Measurements from ENCODE around the gene SDC3. TPM values are rescaled to one million over a fixed set of nuclear protein-coding genes. Genes with fewer than 3 reads are reported as not detected.

Gene SDC3
- total RNA-seq, 4 donors from 2014 or later: 47.1 to 78.9 (median 64.2) TPM

DNA sequence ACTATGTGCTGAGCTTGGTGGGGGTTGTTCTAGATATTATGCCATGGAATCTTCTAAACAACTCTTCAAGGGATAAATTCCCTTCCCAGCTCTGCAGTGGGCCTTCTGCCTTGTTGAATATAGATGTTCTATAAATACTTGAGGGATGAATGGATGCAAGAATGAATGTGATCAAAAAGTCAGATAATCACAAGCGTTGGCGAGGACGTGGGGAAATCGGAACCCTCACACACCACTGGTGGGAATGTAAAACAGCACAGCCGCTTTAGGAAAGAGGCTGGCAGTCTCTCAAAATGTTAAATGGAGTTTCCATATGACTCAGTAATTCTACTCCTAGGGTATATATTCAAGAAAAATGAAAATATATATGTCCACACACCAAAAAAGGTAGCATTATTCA lies 19.0 kb downstream of the SDC3 start:
- peaks cover 0 to 84% (median 34%) of the 10 kb centered on the region in 4 donors for H3K4me1 ChIP-seq
- H3K9me3 ChIP-seq: no peaks in the 10 kb centered on the region
- no peaks in the 10 kb centered on the region for H3K36me3 ChIP-seq
- no peaks in the 10 kb centered on the region for H3K27me3 ChIP-seq
- H3K4me3 ChIP-seq: no peak overlapping the region
- H3K27ac ChIP-seq: peak overlapping the region in 3 of 4 donors; percentile 78 to 92 (median 91)
- WGBS, 2 donors: 87 to 89% methylated on average over 5 of the region's 5 CpGs
- DNase-seq (ENCODE audit: low spot score in 2 of 2): no peak
- TF ChIP-seq POLR2A (IDR thresholded peaks at IDR 0.05) (no peak), EP300 (IDR thresholded peaks at IDR 0.05) (no peak)
- TF ChIP-seq, protein P1, sequence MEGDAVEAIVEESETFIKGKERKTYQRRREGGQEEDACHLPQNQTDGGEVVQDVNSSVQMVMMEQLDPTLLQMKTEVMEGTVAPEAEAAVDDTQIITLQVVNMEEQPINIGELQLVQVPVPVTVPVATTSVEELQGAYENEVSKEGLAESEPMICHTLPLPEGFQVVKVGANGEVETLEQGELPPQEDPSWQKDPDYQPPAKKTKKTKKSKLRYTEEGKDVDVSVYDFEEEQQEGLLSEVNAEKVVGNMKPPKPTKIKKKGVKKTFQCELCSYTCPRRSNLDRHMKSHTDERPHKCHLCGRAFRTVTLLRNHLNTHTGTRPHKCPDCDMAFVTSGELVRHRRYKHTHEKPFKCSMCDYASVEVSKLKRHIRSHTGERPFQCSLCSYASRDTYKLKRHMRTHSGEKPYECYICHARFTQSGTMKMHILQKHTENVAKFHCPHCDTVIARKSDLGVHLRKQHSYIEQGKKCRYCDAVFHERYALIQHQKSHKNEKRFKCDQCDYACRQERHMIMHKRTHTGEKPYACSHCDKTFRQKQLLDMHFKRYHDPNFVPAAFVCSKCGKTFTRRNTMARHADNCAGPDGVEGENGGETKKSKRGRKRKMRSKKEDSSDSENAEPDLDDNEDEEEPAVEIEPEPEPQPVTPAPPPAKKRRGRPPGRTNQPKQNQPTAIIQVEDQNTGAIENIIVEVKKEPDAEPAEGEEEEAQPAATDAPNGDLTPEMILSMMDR (IDR thresholded peaks at IDR 0.05): no peak

DNA sequence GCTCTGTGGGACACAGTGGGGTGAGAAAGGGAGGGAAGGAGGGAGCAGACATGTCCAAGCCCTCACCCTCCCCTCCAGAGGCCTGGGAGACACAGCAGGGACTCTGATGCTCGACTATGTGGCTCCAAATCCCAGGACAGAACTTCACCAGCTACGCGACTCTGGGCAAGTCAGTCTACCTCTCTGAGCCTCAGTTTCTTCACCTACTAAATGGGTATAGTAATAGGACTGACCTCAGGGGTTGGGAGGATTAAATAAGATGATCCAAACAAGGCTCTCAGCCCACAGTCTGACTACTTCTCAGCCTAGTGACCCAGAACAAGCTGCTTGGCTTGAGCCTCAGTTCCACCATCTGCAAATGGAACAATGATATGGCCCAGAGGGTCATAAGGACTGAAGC lies 19.6 kb downstream of the SDC3 start:
- DNase-seq (ENCODE audit: low spot score in 2 of 2): no peak
- Histone ChIP-seq H3K27ac (peak overlapping the region; percentile 77 to 92 (median 84)), H3K4me3 (no peak overlapping the region), H3K27me3 (no peaks in the 10 kb centered on the region), H3K36me3 (no peaks in the 10 kb centered on the region), H3K4me1 (peaks cover 0 to 90% (median 34%) of the 10 kb centered on the region in 4 donors), H3K9me3 (no peaks in the 10 kb centered on the region)
- WGBS, 2 donors: 74 to 82% methylated on average over 3 of the region's 3 CpGs
- TF ChIP-seq, protein P1 (IDR thresholded peaks at IDR 0.05): no peak
- TF ChIP-seq EP300 (IDR thresholded peaks at IDR 0.05): no peak

DNA sequence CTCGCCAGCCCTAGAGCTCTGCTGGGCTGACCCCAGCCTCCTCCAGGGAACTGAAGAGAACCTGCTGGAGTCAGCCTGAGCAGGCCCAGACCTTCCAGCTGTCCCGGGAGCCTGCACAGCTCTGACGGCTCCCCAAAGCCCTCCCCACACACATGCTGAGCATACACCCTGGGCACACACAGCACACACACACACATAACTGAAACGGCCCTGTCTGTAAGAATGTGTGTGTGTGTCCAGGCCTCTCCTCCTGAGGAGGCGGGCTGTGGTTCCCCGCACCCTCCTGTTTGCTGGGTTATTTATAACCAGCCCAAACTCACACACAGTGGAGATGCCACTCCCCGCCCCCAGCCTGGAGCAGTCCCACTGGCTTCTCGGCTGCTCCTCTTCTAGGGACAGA lies 20.2 kb downstream of the SDC3 start:
- TF ChIP-seq, protein P1 (IDR thresholded peaks at IDR 0.05): no peak
- peak in 1 of 2 donors; percentile 23 for TF ChIP-seq POLR2A (IDR thresholded peaks at IDR 0.05)
- peak in 1 of 2 donors; percentile 73 for TF ChIP-seq EP300 (IDR thresholded peaks at IDR 0.05)
- no peaks in the 10 kb centered on the region for H3K27me3 ChIP-seq
- peak overlapping the region; percentile 77 to 92 (median 84) for H3K27ac ChIP-seq
- DNase-seq (ENCODE audit: low spot score in 2 of 2): no peak
- peaks cover 0 to 95% (median 36%) of the 10 kb centered on the region in 4 donors for H3K4me1 ChIP-seq
- H3K4me3 ChIP-seq: no peak overlapping the region
- 15 to 34% methylated on average over 5 to 8 of the region's 8 CpGs for WGBS, 2 donors
- no peaks in the 10 kb centered on the region for H3K9me3 ChIP-seq
- no peaks in the 10 kb centered on the region for H3K36me3 ChIP-seq

DNA sequence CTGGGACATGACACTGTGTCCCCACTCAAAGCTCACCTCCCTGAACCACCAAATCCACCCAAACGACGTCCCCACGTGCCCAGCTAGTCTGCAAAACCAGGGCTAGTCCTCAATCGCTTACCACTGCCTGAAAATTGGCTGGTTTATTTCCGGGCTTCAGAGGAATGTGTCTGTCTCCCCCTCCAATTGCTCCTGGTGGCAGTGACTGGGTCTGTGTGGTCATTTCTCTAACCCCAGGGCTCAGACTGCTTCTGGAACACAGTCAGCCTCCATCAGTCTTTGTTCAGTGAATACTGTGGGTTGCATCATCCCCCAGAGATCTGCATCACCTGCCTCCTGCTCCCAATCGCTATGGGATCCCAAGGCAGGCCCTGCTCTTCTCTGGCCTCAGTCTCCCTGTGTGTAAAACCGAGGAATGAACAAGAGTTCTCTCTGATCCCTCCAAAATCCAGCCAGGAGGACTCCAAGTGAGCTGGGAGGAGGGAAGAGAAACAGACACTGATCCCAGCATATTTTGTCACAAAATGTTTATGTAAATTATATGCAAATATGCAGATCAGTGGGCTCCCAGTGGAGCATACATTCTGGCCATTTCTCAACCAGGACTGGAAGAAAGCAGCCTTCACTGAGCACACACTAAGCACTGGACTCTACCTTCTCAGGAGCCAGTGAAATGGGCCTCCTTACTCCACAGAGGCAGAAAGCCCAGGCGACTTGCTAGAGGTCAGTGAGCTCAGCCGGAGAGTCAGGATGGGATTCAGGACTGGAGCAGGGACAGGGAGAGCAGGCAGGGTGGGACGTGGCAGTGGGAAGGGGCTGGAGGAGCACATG lies 20.9 kb downstream of the SDC3 start:
- no peak overlapping the region for H3K4me3 ChIP-seq
- H3K36me3 ChIP-seq: no peaks in the 10 kb centered on the region
- H3K27me3 ChIP-seq: no peaks in the 10 kb centered on the region
- peak overlapping the region; percentile 77 to 92 (median 84) for H3K27ac ChIP-seq
- TF ChIP-seq EP300 (IDR thresholded peaks at IDR 0.05) (no peak), POLR2A (IDR thresholded peaks at IDR 0.05) (no peak)
- TF ChIP-seq, protein P1 (IDR thresholded peaks at IDR 0.05): no peak
- H3K4me1 ChIP-seq: peaks cover 0 to 95% (median 33%) of the 10 kb centered on the region in 4 donors
- WGBS, 2 donors: 46 to 61% methylated on average over 10 of the region's 10 CpGs
- DNase-seq (ENCODE audit: low spot score in 2 of 2): no peak
- no peaks in the 10 kb centered on the region for H3K9me3 ChIP-seq

GRCh38 chr1:30886710-30887428 lies 21.7 kb downstream of the SDC3 start:
- peaks cover 0 to 95% (median 32%) of the 10 kb centered on the region in 4 donors for H3K4me1 ChIP-seq
- H3K27ac ChIP-seq: peak overlapping the region; percentile 77 to 92 (median 84)
- 76 to 81% methylated on average over 7 to 9 of the region's 12 CpGs for WGBS, 2 donors

More at GRCh38 chr1:30886710-30887428, 21.7 kb downstream of the SDC3 start:
- Histone ChIP-seq H3K4me3 (no peak overlapping the region), H3K9me3 (no peaks in the 10 kb centered on the region), H3K27me3 (no peaks in the 10 kb centered on the region), H3K36me3 (no peaks in the 10 kb centered on the region)
- DNase-seq (ENCODE audit: low spot score in 2 of 2): no peak
- TF ChIP-seq POLR2A (IDR thresholded peaks at IDR 0.05): no peak
- no peak for TF ChIP-seq EP300 (IDR thresholded peaks at IDR 0.05)
- TF ChIP-seq, protein P1 (IDR thresholded peaks at IDR 0.05): no peak
